Left ventricle myocardium inferior (tissue), 1 donor: Measurements from ENCODE around the gene SH3BP2. TPM values are rescaled to one million over a fixed set of nuclear protein-coding genes. Genes with fewer than 3 reads are reported as not detected.

ENCODE experiments used
- DNase-seq: peaks from one replicate; pipeline ENCODE4 v3.0.0-alpha.2; 2020
- H3K27ac ChIP-seq: fragments of 200-600 bp; replicated peaks from 2 replicates; pipeline ENCODE4 v1.8.0; 2021
- H3K27me3 ChIP-seq: fragments of 200-600 bp; 2 replicates; pipeline ENCODE4 v1.8.0; 2021; ENCODE audit warnings: low read depth
- H3K36me3 ChIP-seq: fragments of 200-600 bp; 2 replicates; pipeline ENCODE4 v1.8.0; 2021
- H3K4me1 ChIP-seq: fragments of 200-600 bp; 2 replicates; pipeline ENCODE4 v1.8.0; 2021
- H3K4me3 ChIP-seq: fragments of 200-600 bp; 2 replicates; pipeline ENCODE4 v1.8.0; 2021; ENCODE audit warnings: mild to moderate bottlenecking, moderate library complexity
- H3K9me3 ChIP-seq: fragments of 200-600 bp; replicated peaks from 2 replicates; pipeline ENCODE4 v1.8.0; 2021
- CTCF ChIP-seq: fragments of 200-600 bp; IDR thresholded peaks from 2 replicates; pipeline ENCODE4 v1.8.0; 2021; ENCODE audit warnings: antibody characterized with exemption, mild to moderate bottlenecking, borderline replicate concordance
- intact Hi-C: fragments of 100-400 bp; cut with micrococcal nuclease; formaldehyde crosslinking; loops from one replicate; pipeline ENCODE4 v1.11.0; 2022
- total RNA-seq: library from RNA; stranded (reverse); fragmentation: NEBNext Ultra II Directional; extraction: Animal tissue kit (Norgen Biotek cat#: 25700); gene quantifications from one replicate; pipeline ENCODE4 v1.2.1, GENCODE V29; 2021
- donor health status: DM: no; HTN: yes; CAD: no; lungs with severe emphysema.

SH3BP2 gene
- total RNA-seq, 1 donor from 2014 or later, result 24.7 TPM

- Histone ChIP-seq H3K27ac (peak overlapping the region; percentile 55), H3K9me3 (no peaks in the 10 kb centered on the region), H3K27me3 (no peaks in the 10 kb centered on the region), H3K4me3 (no peak overlapping the region), H3K36me3 (peaks cover 48% of the 10 kb centered on the region), H3K4me1 (peaks cover 42% of the 10 kb centered on the region)
- TF ChIP-seq CTCF, result no peak
- DNase-seq, result peak; percentile 11
- intact Hi-C loops, result no loop called here
These were observed 43.1 kb downstream of the SH3BP2 start for GRCh38 chr4:2835978-2836377.

GRCh38 chr4:2836391-2836859 lies 43.5 kb downstream of the SH3BP2 start:
- H3K9me3 ChIP-seq, result no peaks in the 10 kb centered on the region
- intact Hi-C loops, result no loop called here
- no peak for TF ChIP-seq CTCF
- peaks cover 42% of the 10 kb centered on the region for H3K4me1 ChIP-seq
- peaks cover 43% of the 10 kb centered on the region for H3K36me3 ChIP-seq
- peak overlapping the region; percentile 55 for H3K27ac ChIP-seq
- no peaks in the 10 kb centered on the region for H3K27me3 ChIP-seq
- peak; percentile 13 for DNase-seq
- no peak overlapping the region for H3K4me3 ChIP-seq

- intact Hi-C loops, result no loop called here
- H3K27ac ChIP-seq, result peak overlapping the region; percentile 55
- H3K36me3 ChIP-seq, result peaks cover 34% of the 10 kb centered on the region
- peak overlapping the region; percentile 21 for H3K4me3 ChIP-seq
- no peak for TF ChIP-seq CTCF
- H3K9me3 ChIP-seq, result no peaks in the 10 kb centered on the region
- peaks cover 43% of the 10 kb centered on the region for H3K4me1 ChIP-seq
- H3K27me3 ChIP-seq, result no peaks in the 10 kb centered on the region
- no peak for DNase-seq
These were observed 44.4 kb downstream of the SH3BP2 start for GRCh38 chr4:2837110-2837903.

GRCh38 chr4:2837904-2838496 lies 45.1 kb downstream of the SH3BP2 start:
- Histone ChIP-seq H3K27me3 (no peaks in the 10 kb centered on the region), H3K27ac (peak overlapping the region; percentile 55), H3K9me3 (no peaks in the 10 kb centered on the region), H3K4me1 (peaks cover 49% of the 10 kb centered on the region), H3K36me3 (peaks cover 28% of the 10 kb centered on the region), H3K4me3 (peak overlapping the region; percentile 21)
- no peak for DNase-seq
- intact Hi-C loops, result no loop called here
- TF ChIP-seq CTCF, result no peak

GRCh38 chr4:2839060-2839459 lies 46.2 kb downstream of the SH3BP2 start:
- H3K27ac ChIP-seq, result peak overlapping the region; percentile 55
- no peak for TF ChIP-seq CTCF

More at GRCh38 chr4:2839060-2839459, 46.2 kb downstream of the SH3BP2 start:
- intact Hi-C loops, result no loop called here
- Histone ChIP-seq H3K27me3 (no peaks in the 10 kb centered on the region), H3K9me3 (no peaks in the 10 kb centered on the region), H3K4me1 (peaks cover 55% of the 10 kb centered on the region), H3K4me3 (no peak overlapping the region), H3K36me3 (peaks cover 18% of the 10 kb centered on the region)
- DNase-seq, result no peak
